Measurements from ENCODE around the gene PEAR1. TPM values are rescaled to one million over a fixed set of nuclear protein-coding genes. Genes with fewer than 3 reads are reported as not detected.

Gene PEAR1
- polyA plus RNA-seq, 2 of the 4 experiments (the other 2 are of a cell fraction) = 1.7 to 5.0 TPM

DNA sequence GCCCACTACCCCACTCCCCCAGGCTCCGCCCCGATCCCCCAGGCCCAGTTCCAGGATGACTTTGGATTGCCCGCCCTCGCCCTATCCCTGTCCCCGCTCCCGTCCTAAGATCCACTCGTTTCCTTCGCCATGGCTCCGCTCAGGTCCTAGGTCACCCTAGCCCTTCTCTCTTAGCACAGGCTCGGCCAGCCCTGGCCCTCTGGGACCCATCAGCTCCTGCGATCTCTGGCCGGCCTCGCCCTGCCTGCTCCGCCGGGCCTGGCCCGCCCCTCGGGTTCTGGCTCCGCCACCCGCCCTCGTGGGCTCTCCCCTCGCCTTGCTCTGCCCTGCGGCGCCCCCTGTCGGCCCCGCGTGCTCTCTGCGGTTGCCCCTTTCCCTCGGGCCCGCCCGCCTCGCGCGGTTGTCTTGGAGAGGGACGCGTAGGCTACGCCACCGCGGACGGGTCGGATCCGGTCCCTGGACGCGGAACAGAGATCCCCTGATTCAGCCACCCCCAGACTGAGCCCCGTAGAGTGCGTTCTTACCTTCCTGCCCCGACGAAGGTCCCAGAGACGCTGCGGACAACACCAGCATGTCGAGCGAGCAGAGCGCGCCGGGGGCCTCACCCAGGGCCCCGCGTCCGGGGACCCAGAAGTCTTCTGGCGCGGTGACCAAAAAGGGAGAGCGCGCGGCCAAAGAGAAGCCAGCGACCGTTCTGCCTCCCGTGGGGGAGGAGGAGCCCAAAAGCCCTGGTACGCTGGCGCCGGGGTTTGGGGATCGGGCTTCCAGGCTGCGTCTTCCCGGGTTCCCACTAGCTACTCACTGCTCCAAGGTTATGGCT lies 26.9 kb downstream of the PEAR1 start, which contains the start of gene LRRC71 (continued):
- TF ChIP-seq BHLHE40 (IDR thresholded peaks at IDR 0.05; ENCODE audit: low read depth, low read length) (no peak), RARB (CRISPR knock-in tag; IDR thresholded peaks at IDR 0.05) (no peak), FOXS1 (CRISPR knock-in tag; IDR thresholded peaks at IDR 0.05) (no peak), TFCP2L1 (CRISPR knock-in tag; IDR thresholded peaks at IDR 0.05) (no peak), SREBF2 (IDR thresholded peaks at IDR 0.05) (no peak), NFE2L2 (conservative IDR thresholded peaks at IDR 0.05; ENCODE audit: low read length) (no peak), MYC (IDR thresholded peaks at IDR 0.05; ENCODE audit: borderline replicate concordance, low read length) (peak; percentile 65), MAZ (IDR thresholded peaks at IDR 0.05; ENCODE audit: borderline replicate concordance, low read depth, low read length) (0 out of 2 replicates have a peak, but pooled peaks have one; percentile 64), CEBPB (IDR thresholded peaks at IDR 0.05) (no peak), FOSB (CRISPR knock-in tag; IDR thresholded peaks at IDR 0.05) (no peak), EHF (CRISPR knock-in tag; IDR thresholded peaks at IDR 0.05) (no peak), GATA3 (IDR thresholded peaks at IDR 0.05; ENCODE audit: borderline replicate concordance) (no peak), HDAC2 (IDR thresholded peaks at IDR 0.05) (no peak), POLR2A (IDR thresholded peaks at IDR 0.05; ENCODE audit: low read length) (peak; percentile 20; the same call in 1 of the 2 replicates), ZFP36 (IDR thresholded peaks at IDR 0.05; ENCODE audit: borderline replicate concordance, partially characterized antibody) (no peak), TP53 (CRISPR knock-in tag; IDR thresholded peaks at IDR 0.05) (no peak), RNF2 (IDR thresholded peaks at IDR 0.05; ENCODE audit: borderline replicate concordance, low read depth) (no peak), POLR2AphosphoS2 (conservative IDR thresholded peaks at IDR 0.05; ENCODE audit: low read length) (no peak), JUN (IDR thresholded peaks at IDR 0.05) (no peak), ZSCAN20 (CRISPR knock-in tag; IDR thresholded peaks at IDR 0.05) (no peak), USF2 (IDR thresholded peaks at IDR 0.05) (no peak), RCOR1 (IDR thresholded peaks at IDR 0.05; ENCODE audit: low read depth, low read length) (no peak), ZC3H11A (IDR thresholded peaks at IDR 0.05) (no peak), HOXB5 (CRISPR knock-in tag; IDR thresholded peaks at IDR 0.05) (no peak), ESRRA (IDR thresholded peaks at IDR 0.05; ENCODE audit: borderline replicate concordance, low read length) (no peak), HMGXB4 (CRISPR knock-in tag; IDR thresholded peaks at IDR 0.05; ENCODE audit: borderline replicate concordance) (no peak), PBX3 (IDR thresholded peaks at IDR 0.05) (no peak), NR3C1 (IDR thresholded peaks at IDR 0.05) (no peak)
- TF ChIP-seq, protein P1, sequence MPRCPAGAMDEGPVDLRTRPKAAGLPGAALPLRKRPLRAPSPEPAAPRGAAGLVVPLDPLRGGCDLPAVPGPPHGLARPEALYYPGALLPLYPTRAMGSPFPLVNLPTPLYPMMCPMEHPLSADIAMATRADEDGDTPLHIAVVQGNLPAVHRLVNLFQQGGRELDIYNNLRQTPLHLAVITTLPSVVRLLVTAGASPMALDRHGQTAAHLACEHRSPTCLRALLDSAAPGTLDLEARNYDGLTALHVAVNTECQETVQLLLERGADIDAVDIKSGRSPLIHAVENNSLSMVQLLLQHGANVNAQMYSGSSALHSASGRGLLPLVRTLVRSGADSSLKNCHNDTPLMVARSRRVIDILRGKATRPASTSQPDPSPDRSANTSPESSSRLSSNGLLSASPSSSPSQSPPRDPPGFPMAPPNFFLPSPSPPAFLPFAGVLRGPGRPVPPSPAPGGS (IDR thresholded peaks at IDR 0.05) = no peak
- TF ChIP-seq, protein P2, sequence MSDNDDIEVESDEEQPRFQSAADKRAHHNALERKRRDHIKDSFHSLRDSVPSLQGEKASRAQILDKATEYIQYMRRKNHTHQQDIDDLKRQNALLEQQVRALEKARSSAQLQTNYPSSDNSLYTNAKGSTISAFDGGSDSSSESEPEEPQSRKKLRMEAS (IDR thresholded peaks at IDR 0.05) = peak; percentile 87

All from A549 (cell line).